GM13976 (cell line): Measurements from ENCODE around the gene PINK1.

ENCODE experiments used
- DNase-seq: peaks from one replicate; pipeline ENCODE4 v3.0.0; 2012; ENCODE audit warnings: low spot score
- in situ Hi-C: fragments of 300-500 bp; cut with MboI; formaldehyde crosslinking; loops from one replicate; pipeline ENCODE4 v1.12.0; 2022; ENCODE audit warnings: low sequenced_read_pairs, mixed read lengths, inconsistent platforms; ENCODE audit not compliant: unreplicated experiment
- TF ChIP-seq, protein P1 (sequence below): IDR thresholded peaks from 2 replicates; pipeline ENCODE4 v1.5.1; 2012; ENCODE audit warnings: borderline replicate concordance, mild to moderate bottlenecking; ENCODE audit not compliant: insufficient read depth; ENCODE audit errors: extremely low read depth, missing control alignments, control extremely low read depth

Gene PINK1

DNA sequence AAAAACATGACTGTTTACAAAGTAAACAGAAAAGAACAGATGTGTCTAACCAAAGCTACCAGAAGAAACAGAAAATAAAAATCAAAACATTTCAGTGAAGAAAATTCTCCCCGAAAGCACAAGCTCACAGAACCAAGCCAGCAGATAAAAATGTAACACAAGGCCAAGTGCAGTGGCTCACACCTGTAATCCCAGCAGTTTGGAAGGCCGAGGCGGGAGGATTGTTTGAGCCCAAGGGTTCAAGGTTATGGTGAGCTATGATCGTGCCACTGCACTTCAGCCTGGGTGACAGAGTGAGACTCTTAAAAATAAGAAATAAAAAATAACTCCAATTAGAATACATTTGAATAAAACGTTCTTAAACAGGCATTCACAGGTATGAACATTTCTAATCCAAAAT, 47.0 kb downstream of the PINK1 start:
- TF ChIP-seq, protein P1, sequence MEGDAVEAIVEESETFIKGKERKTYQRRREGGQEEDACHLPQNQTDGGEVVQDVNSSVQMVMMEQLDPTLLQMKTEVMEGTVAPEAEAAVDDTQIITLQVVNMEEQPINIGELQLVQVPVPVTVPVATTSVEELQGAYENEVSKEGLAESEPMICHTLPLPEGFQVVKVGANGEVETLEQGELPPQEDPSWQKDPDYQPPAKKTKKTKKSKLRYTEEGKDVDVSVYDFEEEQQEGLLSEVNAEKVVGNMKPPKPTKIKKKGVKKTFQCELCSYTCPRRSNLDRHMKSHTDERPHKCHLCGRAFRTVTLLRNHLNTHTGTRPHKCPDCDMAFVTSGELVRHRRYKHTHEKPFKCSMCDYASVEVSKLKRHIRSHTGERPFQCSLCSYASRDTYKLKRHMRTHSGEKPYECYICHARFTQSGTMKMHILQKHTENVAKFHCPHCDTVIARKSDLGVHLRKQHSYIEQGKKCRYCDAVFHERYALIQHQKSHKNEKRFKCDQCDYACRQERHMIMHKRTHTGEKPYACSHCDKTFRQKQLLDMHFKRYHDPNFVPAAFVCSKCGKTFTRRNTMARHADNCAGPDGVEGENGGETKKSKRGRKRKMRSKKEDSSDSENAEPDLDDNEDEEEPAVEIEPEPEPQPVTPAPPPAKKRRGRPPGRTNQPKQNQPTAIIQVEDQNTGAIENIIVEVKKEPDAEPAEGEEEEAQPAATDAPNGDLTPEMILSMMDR: no peak
- DNase-seq: no peak
- in situ Hi-C loops: no loop called here

DNA sequence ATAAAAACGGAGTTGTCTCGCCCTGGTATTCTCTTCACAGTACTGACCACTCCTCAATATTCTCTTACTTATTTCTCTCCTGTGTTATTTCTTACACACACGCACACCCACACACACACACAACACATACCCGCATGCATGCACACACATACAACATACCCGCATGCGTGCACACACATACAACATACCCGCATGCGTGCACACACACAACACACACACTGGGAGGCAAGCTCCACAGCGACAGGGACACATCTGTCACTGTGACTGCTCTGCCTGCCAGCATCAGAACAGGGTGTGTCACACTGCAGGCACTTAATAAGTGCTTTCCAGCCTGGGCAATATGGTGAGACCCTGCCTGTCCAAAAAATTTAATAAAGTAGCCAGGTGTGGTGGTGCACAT, 48.7 kb downstream of the PINK1 start:
- in situ Hi-C loops: no loop called here
- TF ChIP-seq, protein P1: no peak
- DNase-seq: no peak

DNA sequence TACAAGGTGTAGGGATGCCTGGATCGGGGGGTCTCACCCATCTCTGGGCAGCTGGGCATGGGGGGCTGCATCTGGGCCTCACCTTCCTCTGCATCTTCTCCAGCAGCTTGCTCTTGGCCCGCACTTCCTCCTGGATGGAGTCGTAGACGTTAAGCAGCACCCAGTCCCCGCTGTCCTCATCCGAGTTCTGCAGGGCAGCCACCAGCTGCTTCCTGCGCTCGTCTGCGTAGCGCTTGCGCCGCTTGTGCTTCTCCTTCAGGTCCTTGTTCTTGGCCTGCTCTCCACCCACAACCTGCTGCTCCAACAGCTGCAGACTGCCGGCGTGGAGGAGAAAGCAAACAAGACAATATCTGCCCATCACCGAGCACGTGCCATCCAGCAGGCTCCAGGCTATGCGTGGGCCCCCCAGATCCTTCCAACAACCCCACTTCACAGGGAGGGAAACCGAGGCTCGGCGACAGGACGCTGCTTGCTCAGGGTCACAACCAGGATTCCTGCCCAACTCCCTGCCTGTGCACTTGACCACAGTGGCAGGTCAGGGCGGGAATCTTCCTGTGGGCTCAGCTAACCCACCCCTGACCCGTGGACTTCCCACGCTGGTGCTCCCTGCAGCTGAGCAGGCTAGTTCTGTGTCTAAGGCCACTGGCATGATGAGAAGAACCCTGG, 49.4 kb downstream of the PINK1 start:
- in situ Hi-C loops: no loop called here
- TF ChIP-seq, protein P1: no peak
- no peak for DNase-seq

DNA sequence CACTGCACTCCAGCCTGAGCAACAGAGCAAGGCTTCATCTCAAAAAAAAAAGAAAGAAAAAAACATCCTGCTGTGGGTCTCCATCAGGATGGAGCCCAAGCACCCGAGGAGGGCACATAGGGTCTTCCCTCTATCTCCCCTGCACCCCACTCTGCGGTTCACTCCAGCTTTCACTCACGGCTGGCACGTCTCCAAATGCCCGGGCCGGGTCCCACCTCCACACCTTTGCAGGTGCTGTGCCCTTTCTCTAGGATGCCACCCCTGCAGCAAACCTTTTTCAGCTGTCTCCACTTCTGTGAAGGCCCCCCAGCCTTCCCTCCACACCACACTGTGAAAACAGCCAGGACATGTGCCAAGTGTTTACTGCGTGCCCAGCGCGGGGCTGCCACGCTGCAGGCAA, 50.4 kb downstream of the PINK1 start:
- TF ChIP-seq, protein P1: no peak
- no peak for DNase-seq
- in situ Hi-C loops: no loop called here

DNA sequence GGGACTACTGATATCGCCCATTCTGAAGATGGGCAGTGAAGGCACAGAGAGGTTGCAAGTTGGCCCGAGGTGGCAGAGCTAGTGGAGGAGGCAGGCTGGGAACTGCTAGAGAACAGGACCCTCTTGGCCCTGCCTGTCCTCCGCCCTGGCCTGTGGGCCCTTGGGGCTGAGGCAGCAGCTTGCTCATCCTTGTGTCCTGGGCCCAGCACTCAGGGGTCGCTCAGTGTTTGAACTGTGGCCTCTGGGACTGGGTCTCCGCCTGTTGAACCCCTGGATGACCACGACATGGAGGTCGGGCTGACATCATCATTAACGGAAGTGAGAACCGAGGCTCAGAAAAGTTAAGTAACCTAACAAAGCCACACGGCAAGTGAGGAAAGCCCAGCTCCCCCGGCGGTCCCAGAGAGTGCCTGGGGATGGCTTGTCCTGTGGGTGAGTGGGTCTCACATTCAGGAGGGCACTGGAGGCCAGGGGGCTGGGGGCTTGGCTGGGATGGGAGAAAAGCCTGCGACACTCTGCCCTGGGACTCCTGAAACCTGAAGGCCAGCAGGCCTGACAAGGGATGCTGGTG, 50.9 kb downstream of the PINK1 start:
- DNase-seq: no peak
- TF ChIP-seq, protein P1: no peak
- in situ Hi-C loops: no loop called here

DNA sequence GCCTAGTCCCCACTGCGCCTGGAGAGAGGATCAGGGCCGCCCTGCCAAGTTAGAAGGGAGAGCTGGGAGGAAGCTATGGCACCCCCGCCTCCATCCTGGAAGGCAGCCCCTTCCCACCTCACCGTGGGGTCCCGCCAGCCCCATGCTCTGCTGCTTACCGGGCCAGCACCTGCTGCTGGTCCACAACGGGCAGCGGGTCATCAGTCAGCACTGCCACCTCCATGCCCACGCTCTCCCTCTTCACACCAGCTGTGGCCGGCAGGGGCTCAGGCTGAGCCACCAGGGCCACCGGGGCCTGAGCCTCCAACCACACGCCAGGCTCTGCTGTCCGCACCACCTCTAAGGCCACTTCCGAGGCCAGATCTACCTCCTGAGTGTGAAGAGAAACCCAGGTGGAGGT, 51.4 kb downstream of the PINK1 start:
- in situ Hi-C loops: no loop called here
- TF ChIP-seq, protein P1: no peak
- DNase-seq: no peak
